Pulmonary artery endothelial cell (primary cell): Measurements from ENCODE around the gene CAV2. TPM values are rescaled to one million over a fixed set of nuclear protein-coding genes. Genes with fewer than 3 reads are reported as not detected.
"Not testable (repeated sequence)": the region's sequence is repeated elsewhere in the genome, so short reads cannot be mapped to it uniquely, and the experiment has no call there.

Experiments used
- DNase-seq: peaks from one replicate; pipeline ENCODE4 v3.0.0-alpha.2; 2011; ENCODE audit warnings: low read depth, low spot score
- total RNA-seq: library from RNA; depleted of rRNA; stranded (reverse); fragments of >200 nt; gene quantifications from 2 replicates; pipeline ENCODE4 v1.2.3, GENCODE V29; 2014

The CAV2 gene
- 239 and 270 TPM in 2 replicates for total RNA-seq

DNA sequence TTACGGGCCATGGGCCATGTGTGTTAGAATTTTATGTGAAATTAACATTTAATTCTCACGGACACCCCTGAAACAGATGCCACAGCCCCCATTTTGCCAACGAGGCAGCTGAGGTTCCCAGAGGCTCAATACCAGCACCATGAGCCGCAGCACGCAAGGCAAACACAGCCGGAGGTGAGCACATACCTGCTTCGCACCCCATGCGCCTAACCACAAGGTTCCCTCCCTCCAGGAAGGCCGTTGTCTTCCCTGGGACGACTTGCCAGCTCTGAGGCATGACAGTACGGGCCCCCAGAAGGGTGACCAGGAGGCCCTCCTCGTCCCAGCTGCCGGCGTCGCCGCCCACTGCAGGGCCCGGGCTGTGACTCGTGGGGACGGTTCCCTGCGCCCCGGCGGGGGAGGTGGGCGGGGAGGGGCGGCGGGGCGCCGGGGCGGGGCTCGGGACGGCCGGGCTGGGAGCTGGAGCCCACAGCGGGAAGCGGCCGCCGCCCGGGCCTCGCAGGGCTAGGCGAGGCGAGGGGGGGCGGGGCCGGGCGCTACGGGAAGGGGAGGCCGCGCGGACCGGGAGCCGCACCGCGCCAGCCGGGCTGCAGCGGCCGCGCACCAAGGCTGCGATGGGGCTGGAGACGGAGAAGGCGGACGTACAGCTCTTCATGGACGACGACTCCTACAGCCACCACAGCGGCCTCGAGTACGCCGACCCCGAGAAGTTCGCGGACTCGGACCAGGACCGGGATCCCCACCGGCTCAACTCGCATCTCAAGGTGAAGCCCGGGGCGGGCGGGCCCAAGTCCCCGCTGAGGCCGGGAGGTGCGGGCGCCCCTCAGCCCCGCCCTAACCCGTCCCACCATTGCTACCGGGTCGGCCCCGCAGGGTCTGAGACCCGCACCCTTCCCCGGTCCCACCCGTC, at the start of gene CAV2:
CAV2 (plus strand) TSS at position 571 of the 910 bp plus-strand sequence; CDS start at position 615, 44 bp downstream.
- no peak for DNase-seq

DNA sequence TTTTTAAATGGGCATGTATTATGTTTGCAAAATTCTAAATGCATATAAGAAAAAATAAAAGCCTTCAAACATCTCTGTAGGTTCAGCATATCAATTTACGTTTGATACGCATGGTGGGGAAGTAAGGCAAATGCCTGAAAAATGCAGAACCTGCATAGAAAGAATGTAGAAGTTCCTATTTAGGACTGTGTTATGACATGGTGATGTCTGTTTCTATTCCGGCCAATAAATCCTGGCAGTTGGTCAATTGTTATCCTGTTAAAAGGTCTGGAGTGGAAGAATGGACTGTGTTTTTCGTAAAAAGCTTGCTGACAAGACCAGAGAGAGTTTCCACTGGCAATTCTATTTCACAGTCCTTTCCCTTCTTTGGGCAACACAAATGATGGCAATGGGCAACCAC, 49.6 kb upstream of the CAV2 start:
- no peak for DNase-seq

DNA sequence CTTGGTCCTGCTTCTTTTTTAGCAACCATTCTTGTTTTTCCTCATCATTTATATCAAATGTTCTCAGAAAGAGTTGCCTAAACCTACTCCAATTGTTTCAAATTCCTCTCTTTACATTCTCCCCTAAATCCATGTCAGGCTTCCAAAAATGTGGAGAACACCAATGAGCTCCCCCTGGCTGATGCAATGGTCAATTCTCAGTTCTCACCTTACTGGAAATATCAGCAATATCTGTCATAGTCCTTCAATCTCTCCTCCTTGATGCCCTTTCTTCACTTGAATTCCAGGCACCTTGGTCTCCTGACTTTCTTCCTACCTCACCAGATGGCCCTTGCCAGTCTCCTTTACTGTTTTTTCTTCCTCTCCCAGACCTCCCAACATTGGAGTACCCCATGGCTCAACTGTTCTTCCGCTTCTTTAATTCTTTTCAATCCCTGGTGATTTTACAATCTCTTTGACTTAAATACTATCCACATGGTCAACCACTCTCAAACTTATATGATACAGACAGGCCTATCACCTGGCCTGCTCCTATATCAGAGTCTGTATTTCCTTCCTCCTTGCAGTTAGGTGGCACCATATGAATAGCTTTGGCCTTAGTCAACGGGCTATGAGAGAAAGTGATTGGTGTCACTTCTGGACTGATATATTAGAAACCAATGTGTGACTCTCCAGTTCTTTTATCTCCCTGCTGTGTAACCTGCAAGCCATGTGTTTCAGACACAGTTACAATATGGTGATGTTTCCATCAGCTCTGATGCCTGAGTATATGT, 47.4 kb upstream of the CAV2 start:
- DNase-seq: no peak

GRCh38 chr7:116454377-116454776, 45.2 kb upstream of the CAV2 start:
- no peak for DNase-seq

GRCh38 chr7:116455009-116455408, 44.5 kb upstream of the CAV2 start:
- no peak for DNase-seq

DNA sequence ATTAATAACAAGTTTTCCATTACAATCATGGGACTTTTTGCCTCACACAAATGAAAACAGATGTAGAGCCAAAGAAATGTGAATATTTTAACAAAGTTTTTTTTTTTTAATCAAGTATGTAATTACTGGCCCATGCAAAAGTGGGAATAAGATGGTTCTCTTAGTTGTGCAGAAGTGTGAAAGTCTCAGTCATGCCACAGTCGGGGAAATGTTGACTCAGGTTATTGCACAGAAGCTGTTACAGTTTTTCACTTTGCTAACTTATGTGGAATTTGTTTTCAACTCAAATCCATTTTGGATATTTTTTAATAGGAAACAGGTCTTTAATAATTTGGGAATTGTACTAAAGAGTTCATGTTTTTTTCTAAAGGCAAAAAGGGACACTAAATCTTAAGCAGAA, 44.0 kb upstream of the CAV2 start:
- DNase-seq: no peak

- no peak for DNase-seq
These were observed 38.0 kb upstream of the CAV2 start for GRCh38 chr7:116461500-116461899.

DNA sequence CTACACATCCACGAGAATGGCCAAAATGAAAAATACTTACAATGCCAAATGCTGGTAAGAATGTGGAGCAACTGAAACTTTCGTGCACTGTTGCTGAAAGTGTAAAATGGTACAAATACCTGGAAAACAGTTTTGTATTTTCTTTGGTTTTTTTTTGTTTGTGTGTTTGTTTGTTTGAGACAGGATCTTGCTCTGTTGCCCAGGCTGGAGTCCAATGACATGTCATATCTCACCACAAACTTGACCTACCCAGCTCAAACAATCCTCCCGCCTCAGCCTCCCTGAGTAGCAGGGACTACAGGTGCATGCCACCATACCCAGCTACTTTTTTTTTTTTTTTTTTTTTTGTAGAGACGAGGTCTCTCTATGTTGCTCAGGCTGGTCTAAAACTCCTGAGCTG, 35.6 kb upstream of the CAV2 start:
- no peak for DNase-seq

DNA sequence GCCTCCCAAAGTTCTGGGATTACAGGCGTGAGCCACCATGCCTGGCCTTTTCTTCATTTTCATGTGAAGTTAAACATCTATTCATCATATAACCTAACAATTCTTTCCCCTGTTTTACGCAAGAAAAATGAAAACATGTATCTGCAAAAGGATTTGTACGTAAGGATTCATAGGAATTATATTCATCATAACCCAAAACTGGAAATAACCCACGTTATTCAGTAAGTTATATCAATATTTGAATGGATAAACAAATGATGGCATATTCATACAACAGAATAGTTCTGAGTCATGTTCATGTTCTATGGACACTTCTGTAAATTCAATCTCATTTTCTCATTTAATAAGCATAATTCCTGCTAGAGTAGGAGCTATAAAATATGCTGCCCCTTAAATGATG, 35.2 kb upstream of the CAV2 start:
- DNase-seq: no peak

DNA sequence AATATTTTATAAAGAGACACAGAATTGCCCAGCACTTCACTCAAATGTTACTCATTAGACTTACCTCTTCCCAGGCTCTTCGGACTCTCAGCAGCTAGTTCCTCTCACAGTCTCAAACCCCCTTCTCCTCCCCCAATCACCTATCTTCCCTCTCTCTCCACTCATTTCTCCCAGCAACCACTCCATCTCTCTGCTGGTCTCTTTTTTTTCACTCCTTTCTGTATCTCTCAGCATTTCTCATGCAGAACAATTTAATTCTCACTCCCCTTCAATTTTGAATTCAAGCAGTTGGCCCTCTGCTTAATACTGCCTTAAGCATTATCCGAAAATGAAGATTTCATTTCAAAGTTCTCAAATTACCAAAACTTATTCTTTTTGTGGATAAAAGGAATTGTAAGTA, 34.4 kb upstream of the CAV2 start:
- DNase-seq: no peak

- no peak for DNase-seq
These were observed 31.0 kb upstream of the CAV2 start for GRCh38 chr7:116468534-116468933.

GRCh38 chr7:116477625-116478024, 21.9 kb upstream of the CAV2 start:
- DNase-seq: no peak

GRCh38 chr7:116478834-116479233, 20.7 kb upstream of the CAV2 start:
- no peak for DNase-seq

- no peak for DNase-seq
These were observed 16.1 kb upstream of the CAV2 start for GRCh38 chr7:116483271-116483942.

GRCh38 chr7:116484389-116484788, 15.1 kb upstream of the CAV2 start:
- not testable (repeated sequence) for DNase-seq

- no peak for DNase-seq
These were observed 11.5 kb upstream of the CAV2 start for GRCh38 chr7:116487907-116488521.

DNA sequence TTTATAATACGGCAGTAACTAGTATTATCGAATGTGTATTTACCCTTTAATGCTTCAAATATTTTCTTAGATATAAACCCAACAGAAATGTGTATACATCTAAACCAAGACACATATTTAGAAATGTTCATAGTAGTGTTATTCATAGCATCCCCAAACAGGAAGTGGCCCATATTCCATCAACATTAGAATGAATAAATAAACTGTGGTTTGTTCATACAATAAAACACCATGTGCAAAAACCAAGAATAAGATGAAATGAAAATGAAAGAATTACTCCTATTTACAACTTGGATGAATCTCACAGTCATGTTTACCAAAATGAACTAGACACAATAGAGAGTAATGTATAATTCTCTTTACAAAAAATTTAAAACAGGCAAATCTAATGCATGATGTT, 9.2 kb upstream of the CAV2 start:
- no peak for DNase-seq

- DNase-seq: no peak
These were observed 7.5 kb upstream of the CAV2 start for GRCh38 chr7:116491887-116492653.

GRCh38 chr7:116492654-116493109, 6.9 kb upstream of the CAV2 start:
- DNase-seq: no peak

GRCh38 chr7:116493449-116493848, 6.1 kb upstream of the CAV2 start:
- DNase-seq: no peak

DNA sequence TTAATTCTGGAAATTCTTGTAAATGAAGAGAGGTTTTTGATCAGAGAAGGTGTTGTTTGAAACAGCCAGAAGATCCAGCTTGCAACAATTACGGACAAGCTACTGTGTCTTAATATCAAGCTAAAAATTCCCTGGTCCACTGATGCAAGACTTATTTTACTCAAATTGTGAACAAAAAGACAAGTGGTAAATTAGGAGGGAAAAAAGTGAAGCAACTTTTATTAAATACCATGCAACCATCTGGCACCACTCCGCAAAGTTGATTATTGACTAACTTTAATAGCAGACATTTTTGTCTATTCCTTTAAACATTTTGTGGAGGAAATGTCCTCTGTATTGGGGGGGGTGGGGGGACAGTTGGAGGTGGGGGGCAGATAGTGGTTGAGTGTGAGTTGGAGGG, 5.1 kb upstream of the CAV2 start:
- no peak for DNase-seq
